ENCODE data around the gene HDAC4. TPM values are rescaled to one million over a fixed set of nuclear protein-coding genes. Genes with fewer than 3 reads are reported as not detected.

The HDAC4 gene
- polyA plus RNA-seq, 1 experiment = 4.4 TPM

DNA sequence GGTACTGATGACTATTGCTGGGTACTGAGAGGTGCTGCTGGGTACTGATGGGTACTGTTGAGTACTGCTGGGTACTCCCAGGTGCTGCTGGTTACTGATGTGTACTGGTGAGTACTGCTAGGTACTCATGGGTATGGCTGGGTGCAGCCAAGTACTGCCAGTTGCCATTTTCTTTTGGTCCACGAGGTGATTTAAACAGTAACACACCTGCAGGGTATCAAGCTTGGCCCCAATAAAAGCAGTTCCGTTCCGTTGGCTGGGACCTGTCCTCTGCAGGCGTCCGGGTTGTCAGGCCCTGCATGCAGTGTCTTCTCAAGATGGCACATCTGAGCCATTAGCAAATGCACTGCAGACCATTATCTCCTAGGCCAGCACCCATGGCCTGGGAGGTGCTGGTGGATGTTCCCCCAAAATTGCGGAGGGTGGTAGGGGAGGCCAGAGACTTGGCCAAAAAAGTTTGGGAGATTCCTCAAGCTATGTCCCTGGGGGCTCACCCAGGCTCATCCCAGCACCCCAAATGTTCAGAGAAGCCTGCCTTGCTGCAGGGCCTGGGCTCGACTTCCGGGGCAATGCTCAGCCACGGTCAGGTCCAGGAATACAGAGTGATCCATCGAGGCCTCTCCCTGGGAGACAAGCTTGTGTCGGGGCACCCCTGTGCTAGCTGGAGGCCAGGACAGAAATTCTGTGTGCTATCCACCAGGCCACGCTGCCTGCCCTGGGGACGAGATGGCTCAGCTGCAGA is 387.7 kb downstream of the HDAC4 start:
- Histone ChIP-seq H3K4me3 (ENCODE audit: low read depth, low read length) (no peak overlapping the region), H3K36me3 (ENCODE audit: control insufficient read depth, insufficient read depth, low read length) (no peaks in the 10 kb centered on the region), H3K27me3 (ENCODE audit: control insufficient read depth, insufficient read depth, low read length) (peaks cover 20% of the 10 kb centered on the region)
- DNase-seq (ENCODE audit: low read depth) = no peak
- TF ChIP-seq, protein P1, sequence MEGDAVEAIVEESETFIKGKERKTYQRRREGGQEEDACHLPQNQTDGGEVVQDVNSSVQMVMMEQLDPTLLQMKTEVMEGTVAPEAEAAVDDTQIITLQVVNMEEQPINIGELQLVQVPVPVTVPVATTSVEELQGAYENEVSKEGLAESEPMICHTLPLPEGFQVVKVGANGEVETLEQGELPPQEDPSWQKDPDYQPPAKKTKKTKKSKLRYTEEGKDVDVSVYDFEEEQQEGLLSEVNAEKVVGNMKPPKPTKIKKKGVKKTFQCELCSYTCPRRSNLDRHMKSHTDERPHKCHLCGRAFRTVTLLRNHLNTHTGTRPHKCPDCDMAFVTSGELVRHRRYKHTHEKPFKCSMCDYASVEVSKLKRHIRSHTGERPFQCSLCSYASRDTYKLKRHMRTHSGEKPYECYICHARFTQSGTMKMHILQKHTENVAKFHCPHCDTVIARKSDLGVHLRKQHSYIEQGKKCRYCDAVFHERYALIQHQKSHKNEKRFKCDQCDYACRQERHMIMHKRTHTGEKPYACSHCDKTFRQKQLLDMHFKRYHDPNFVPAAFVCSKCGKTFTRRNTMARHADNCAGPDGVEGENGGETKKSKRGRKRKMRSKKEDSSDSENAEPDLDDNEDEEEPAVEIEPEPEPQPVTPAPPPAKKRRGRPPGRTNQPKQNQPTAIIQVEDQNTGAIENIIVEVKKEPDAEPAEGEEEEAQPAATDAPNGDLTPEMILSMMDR (IDR thresholded peaks at IDR 0.05; ENCODE audit: insufficient read depth, low read depth, low read length) = no peak
- CTCF ChIA-PET = interaction anchor here (1.3 kb wide), 1 partner anchor 10 kb away, joined by 5 read pairs; no protein-coding TSS in a partner anchor
- POLR2A ChIA-PET = no interaction called here

DNA sequence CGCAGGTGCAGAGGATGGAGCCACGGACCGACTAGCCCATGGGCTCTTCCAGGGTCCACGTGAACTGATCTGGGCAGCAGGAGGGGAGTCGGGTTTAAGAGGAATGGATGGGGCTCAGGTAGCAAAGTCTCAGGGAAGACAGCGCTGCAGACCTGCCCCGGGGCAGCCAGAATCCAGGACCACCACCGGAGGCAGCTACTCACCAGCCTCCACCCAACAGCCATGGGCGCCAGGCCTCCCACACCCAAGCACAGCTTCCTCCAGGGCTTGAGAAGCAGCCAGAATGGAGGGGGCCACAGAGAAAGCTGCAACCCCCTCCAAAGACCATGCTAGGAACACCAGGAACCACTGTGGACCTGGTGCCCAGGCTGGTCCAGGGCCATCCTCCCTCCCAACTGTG is 388.6 kb downstream of the HDAC4 start:
- no peak for DNase-seq (ENCODE audit: low read depth)
- no peak overlapping the region for H3K4me3 ChIP-seq (ENCODE audit: low read depth, low read length)
- CTCF ChIA-PET = interaction anchor here (1.3 kb wide), 1 partner anchor 9 kb away, joined by 5 read pairs; no protein-coding TSS in a partner anchor
- POLR2A ChIA-PET = no interaction called here
- no peaks in the 10 kb centered on the region for H3K36me3 ChIP-seq (ENCODE audit: control insufficient read depth, insufficient read depth, low read length)
- H3K27me3 ChIP-seq (ENCODE audit: control insufficient read depth, insufficient read depth, low read length) = peaks cover 23% of the 10 kb centered on the region
- TF ChIP-seq, protein P1 (IDR thresholded peaks at IDR 0.05; ENCODE audit: insufficient read depth, low read depth, low read length) = no peak

DNA sequence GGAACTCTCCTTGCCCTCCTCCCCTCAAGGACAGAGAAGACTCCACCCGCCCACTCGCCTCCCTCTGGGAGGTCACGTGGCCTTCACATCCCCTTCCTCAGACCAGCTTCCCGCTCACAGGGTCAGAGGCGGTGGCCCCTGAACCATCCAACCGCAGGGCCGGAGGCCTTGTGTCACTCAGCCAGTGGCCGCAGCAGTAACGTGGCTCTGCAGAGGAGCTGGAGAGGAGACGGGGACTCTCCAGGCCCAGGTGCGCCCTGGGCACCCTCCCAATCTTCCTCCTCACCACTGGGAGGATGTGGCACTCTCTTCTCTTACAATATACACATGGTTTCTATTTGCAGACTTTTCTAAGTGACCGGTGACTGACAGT is 391.2 kb downstream of the HDAC4 start:
- TF ChIP-seq, protein P1 (IDR thresholded peaks at IDR 0.05; ENCODE audit: insufficient read depth, low read depth, low read length) = no peak
- ChIA-PET CTCF (no interaction called here), POLR2A (no interaction called here)
- no peaks in the 10 kb centered on the region for H3K36me3 ChIP-seq (ENCODE audit: control insufficient read depth, insufficient read depth, low read length)
- peaks cover 24% of the 10 kb centered on the region for H3K27me3 ChIP-seq (ENCODE audit: control insufficient read depth, insufficient read depth, low read length)
- no peak for DNase-seq (ENCODE audit: low read depth)
- no peak overlapping the region for H3K4me3 ChIP-seq (ENCODE audit: low read depth, low read length)

DNA sequence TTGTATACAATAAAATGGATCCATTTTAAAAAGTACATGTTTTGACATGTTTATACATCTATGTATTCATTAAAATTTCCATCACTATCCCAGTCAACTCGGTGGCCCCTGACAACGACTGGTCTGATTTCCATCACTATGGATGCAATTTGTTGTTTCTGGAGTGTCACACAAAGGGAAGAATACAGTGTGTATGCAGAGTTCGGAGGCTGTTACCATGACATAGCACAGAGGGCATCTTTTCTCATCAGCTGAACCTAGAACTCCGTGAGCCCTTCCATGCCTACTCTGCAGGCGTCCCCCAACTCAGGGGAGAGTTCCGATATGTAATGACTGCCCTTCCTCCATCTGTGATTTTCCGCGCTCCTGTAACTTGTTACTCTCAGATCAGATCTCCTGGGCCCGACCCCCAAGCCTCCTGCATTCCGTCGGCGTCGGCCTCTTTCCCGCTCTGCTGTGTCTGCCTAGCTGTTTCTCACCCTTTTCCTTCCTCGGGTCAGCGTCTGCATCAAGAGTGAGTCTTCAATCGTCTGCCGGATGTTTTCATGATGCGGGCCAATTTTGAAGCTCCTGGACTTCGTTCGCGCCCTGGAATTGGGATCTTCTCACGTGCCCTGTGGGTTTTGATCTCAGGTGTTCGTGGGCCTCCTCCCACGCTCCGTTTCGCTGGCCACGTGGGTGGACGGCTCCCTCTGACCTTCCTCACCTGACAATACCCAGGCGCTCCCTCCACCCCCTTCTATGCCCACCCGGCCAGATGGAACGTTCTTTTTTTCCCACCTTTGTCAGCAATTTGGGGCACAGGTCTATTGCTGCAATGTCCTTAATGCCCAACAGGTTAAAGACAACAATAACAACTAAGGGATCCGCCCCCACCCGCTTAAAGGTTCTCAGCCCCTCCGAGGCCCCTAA is 391.9 kb downstream of the HDAC4 start:
- no peak for DNase-seq (ENCODE audit: low read depth)
- peaks cover 22% of the 10 kb centered on the region for H3K27me3 ChIP-seq (ENCODE audit: control insufficient read depth, insufficient read depth, low read length)
- TF ChIP-seq, protein P1 (IDR thresholded peaks at IDR 0.05; ENCODE audit: insufficient read depth, low read depth, low read length) = no peak
- no peak overlapping the region for H3K4me3 ChIP-seq (ENCODE audit: low read depth, low read length)
- POLR2A ChIA-PET = no interaction called here
- H3K36me3 ChIP-seq (ENCODE audit: control insufficient read depth, insufficient read depth, low read length) = no peaks in the 10 kb centered on the region
- CTCF ChIA-PET = no interaction called here

DNA sequence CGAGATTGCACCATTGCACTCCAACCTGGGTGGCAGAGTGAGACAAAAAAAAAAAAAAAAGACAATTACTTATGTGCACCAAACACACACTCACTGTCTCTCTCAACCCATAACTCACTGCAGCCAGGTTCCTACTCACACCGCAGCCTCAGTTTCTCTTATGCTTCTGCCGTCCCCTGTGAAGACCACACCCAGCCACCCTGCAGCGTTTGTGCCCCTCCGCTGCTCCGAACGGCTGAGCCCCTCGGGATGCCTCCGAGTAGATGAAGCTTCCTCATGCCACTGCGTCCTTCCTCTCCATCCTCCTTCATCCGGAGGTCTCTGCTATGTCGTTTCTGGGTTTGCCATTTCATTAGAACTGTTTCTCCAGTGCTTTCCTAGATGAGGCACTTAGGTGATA is 392.8 kb downstream of the HDAC4 start:
- no peak for DNase-seq (ENCODE audit: low read depth)
- CTCF ChIA-PET = interaction anchor here (0.6 kb wide), 1 partner anchor 22 kb away, joined by 3 read pairs; no protein-coding TSS in a partner anchor
- TF ChIP-seq, protein P1 (IDR thresholded peaks at IDR 0.05; ENCODE audit: insufficient read depth, low read depth, low read length) = no peak
- POLR2A ChIA-PET = no interaction called here
- Histone ChIP-seq H3K27me3 (ENCODE audit: control insufficient read depth, insufficient read depth, low read length) (peaks cover 18% of the 10 kb centered on the region), H3K4me3 (ENCODE audit: low read depth, low read length) (no peak overlapping the region), H3K36me3 (ENCODE audit: control insufficient read depth, insufficient read depth, low read length) (no peaks in the 10 kb centered on the region)
